HG03039 (cell line): ENCODE results near the gene WDR36.

ENCODE experiments used
- ATAC-seq: cut with Tn5 transposase; IDR thresholded peaks from one replicate; pipeline ENCODE4 v1.9.1; 2021; ENCODE audit warnings: mild to moderate bottlenecking, moderate library complexity; ENCODE audit not compliant: unreplicated experiment

The WDR36 gene

DNA sequence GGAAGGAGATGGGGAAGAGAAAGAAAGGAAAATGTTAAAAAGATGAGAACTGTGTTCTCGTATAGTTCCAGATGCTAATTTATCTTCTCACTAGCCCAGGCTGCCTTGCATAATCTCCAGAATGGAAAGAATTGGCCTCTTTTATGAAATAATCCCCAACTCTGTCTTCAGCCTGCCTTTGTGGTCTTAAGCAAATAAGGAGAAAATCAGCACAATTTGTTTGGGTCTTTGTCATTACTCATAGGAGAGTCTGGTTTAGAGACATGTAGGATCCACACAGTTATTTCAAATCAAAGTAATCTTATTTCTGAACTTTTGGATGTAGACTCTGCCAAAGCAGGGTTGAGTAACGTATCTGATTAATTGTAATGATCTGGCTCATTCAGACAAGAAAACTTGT is 81.3 kb downstream of the WDR36 start:
- ATAC-seq, result no peak
